PFSK-1 (cell line): ENCODE measurements around the gene MYH6.

Experiments
- FOXP2 ChIP-seq: optimal IDR thresholded peaks from 2 replicates; pipeline ENCODE3; 2011; ENCODE audit warnings: borderline replicate concordance, control low read depth, inconsistent platforms; ENCODE audit not compliant: insufficient read depth; ENCODE audit errors: extremely low read length, extremely low read depth
- POLR2AphosphoS5 ChIP-seq: IDR thresholded peaks from 2 replicates; pipeline ENCODE4 v1.6.1; 2012; ENCODE audit warnings: low read depth, mild to moderate bottlenecking, control low read depth, low read length, moderate library complexity
- REST ChIP-seq, 2 experiments: IDR thresholded peaks; 2 replicates each; pipeline versions ENCODE4 v1.6.1 to v1.8.0; 2011 to 2012; ENCODE audit warnings: low read depth in 2 of 2, low read length in 2 of 2, control low read depth in 1 of 2, inconsistent platforms in 1 of 2, mild to moderate bottlenecking in 1 of 2, moderate library complexity in 1 of 2; ENCODE audit not compliant: insufficient read depth in 1 of 2
- SIN3A ChIP-seq: IDR thresholded peaks from 2 replicates; pipeline ENCODE4 v1.6.1; 2012; ENCODE audit warnings: mild to moderate bottlenecking, low read length, moderate library complexity, borderline replicate concordance; ENCODE audit not compliant: insufficient read depth
- TAF1 ChIP-seq: IDR thresholded peaks from 2 replicates; pipeline ENCODE4 v1.6.1; 2012; ENCODE audit warnings: low read length, control low read depth, borderline replicate concordance; ENCODE audit not compliant: insufficient read depth

The MYH6 gene

GRCh38 chr14:23371865-23372264 lies 36.2 kb downstream of the MYH6 start:
- TF ChIP-seq SIN3A (no peak), TAF1 (no peak), FOXP2 (no peak), REST (IDR thresholded peaks at IDR 0.05; ENCODE audit: insufficient read depth in 1 of 2, low read depth in 2 of 2, low read length in 2 of 2) (no peak), POLR2AphosphoS5 (no peak)

- TF ChIP-seq FOXP2, result no peak
- TF ChIP-seq SIN3A, result no peak
- TF ChIP-seq REST (IDR thresholded peaks at IDR 0.05; ENCODE audit: insufficient read depth in 1 of 2, low read depth in 2 of 2, low read length in 2 of 2), result no peak
Observed at GRCh38 chr14:23370221-23370620, 37.9 kb downstream of the MYH6 start.

GRCh38 chr14:23366426-23366921 lies 41.6 kb downstream of the MYH6 start:
- TF ChIP-seq REST (IDR thresholded peaks at IDR 0.05; ENCODE audit: insufficient read depth in 1 of 2, low read depth in 2 of 2, low read length in 2 of 2) (no peak), TAF1 (no peak), SIN3A (no peak), FOXP2 (no peak), POLR2AphosphoS5 (no peak)

- TF ChIP-seq TAF1, result no peak
- TF ChIP-seq SIN3A, result no peak
- no peak for TF ChIP-seq FOXP2
- no peak for TF ChIP-seq POLR2AphosphoS5
- no peak for TF ChIP-seq REST (IDR thresholded peaks at IDR 0.05; ENCODE audit: insufficient read depth in 1 of 2, low read depth in 2 of 2, low read length in 2 of 2)
Observed at GRCh38 chr14:23365732-23366425, 42.2 kb downstream of the MYH6 start.

- TF ChIP-seq TAF1 (no peak), POLR2AphosphoS5 (no peak), REST (IDR thresholded peaks at IDR 0.05; ENCODE audit: insufficient read depth in 1 of 2, low read depth in 2 of 2, low read length in 2 of 2) (no peak), SIN3A (no peak), FOXP2 (no peak)
Observed at GRCh38 chr14:23365036-23365731, 42.9 kb downstream of the MYH6 start, which contains the start of gene EFS. TSS of gene EFS (minus strand) at chr14:23365172. CDS start at chr14:23365025, 147 bp downstream.
